ENCODE data around the gene LOC128125822.
"Not testable (repeated sequence)": the region's sequence is repeated elsewhere in the genome, so short reads cannot be mapped to it uniquely, and the experiment has no call there.

Gene LOC128125822

DNA sequence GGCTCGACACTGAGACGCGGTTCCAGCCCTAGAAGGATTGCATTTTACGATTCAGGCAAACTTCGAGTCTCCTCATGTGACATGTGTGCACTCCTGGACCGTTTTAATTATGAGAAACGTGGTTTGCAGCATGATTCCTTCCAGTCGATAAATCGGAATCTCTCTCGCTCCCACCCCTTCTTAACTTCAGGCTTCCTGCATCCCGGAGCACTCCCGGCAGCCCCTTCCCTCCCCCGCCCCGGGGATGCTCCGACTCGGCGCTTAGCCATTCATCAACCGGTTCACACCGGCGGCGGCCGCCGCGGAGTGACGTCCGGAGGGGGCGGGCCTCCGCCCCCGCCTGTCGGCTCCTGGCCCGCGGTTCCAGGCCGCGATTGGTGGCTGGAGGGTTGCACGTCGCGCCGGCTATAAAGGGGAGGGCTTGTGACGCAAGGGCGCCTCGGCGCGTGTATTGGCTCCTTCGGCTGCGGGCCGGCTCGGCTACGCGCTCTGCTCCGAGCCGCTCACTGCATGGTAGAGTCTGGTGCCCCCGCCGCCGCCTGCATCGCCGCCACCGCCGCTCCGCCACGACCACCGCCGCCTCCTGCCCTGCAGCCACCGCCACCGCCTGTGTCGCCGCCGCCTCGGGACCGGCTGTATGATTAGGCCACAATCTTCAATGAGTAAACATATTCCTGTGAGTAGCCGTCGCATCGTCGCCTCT lies at the start of gene LOC128125822, which contains the start of gene PTP4A1:
Gene LOC128125822 (plus strand): TSS at position 437 of the 703 bp plus-strand sequence.
Gene PTP4A1 (plus strand): TSS at position 437 of the 703 bp plus-strand sequence. CDS start 4,401 bp downstream, outside the sequence.
- Histone ChIP-seq H3K9me3 (ENCODE audit: control insufficient read depth, low read length) (no peaks in the 10 kb centered on the region), H3K36me3 (ENCODE audit: control insufficient read depth, insufficient read depth, low read length) (peaks cover 9% of the 10 kb centered on the region), H3K27me3 (replicated peaks; ENCODE audit: control insufficient read depth, insufficient read depth, low read length, poor library complexity, severe bottlenecking) (no peaks in the 10 kb centered on the region), H3K4me1 (ENCODE audit: control insufficient read depth, insufficient read depth, low read length, poor library complexity, severe bottlenecking) (peaks cover 7% of the 10 kb centered on the region), H3K4me3 (ENCODE audit: insufficient read depth, low read depth, low read length, poor library complexity, severe bottlenecking) (peak within 1 kb of the TSS; percentile 92), H3K27ac (ENCODE audit: insufficient read depth, low read length, poor library complexity, severe bottlenecking) (peak within 1 kb of the TSS; percentile 95)
- peak; percentile 95 for DNase-seq

DNA sequence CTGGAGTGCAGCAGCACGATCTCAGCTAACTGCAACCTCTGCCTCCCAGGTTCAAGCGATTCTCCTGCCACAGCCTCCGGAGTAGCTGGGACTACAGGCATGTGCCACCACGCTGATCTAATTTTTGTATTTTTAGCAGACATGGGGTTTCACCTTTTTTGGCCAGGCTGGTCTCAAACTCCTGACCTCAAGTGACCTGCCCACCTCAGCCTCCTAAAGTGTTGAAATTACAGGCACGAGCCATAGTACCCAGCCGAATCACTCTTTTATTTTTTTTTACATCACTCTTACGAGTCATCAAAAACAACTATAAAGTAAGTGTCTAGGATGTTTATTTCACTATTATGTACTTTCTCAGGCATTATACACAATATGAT lies 49.4 kb upstream of the LOC128125822 start:
- H3K9me3 ChIP-seq (ENCODE audit: control insufficient read depth, low read length); H3K4me1 ChIP-seq (ENCODE audit: control insufficient read depth, insufficient read depth, low read length, poor library complexity, severe bottlenecking); H3K27ac ChIP-seq (ENCODE audit: insufficient read depth, low read length, poor library complexity, severe bottlenecking); DNase-seq; H3K36me3 ChIP-seq (ENCODE audit: control insufficient read depth, insufficient read depth, low read length); H3K4me3 ChIP-seq (ENCODE audit: insufficient read depth, low read depth, low read length, poor library complexity, severe bottlenecking); H3K27me3 ChIP-seq (replicated peaks; ENCODE audit: control insufficient read depth, insufficient read depth, low read length, poor library complexity, severe bottlenecking): not testable (repeated sequence)

- Histone ChIP-seq H3K27me3 (replicated peaks; ENCODE audit: control insufficient read depth, insufficient read depth, low read length, poor library complexity, severe bottlenecking) (no peaks in the 10 kb centered on the region), H3K4me3 (ENCODE audit: insufficient read depth, low read depth, low read length, poor library complexity, severe bottlenecking) (no peak overlapping the region), H3K27ac (ENCODE audit: insufficient read depth, low read length, poor library complexity, severe bottlenecking) (no peak overlapping the region), H3K36me3 (ENCODE audit: control insufficient read depth, insufficient read depth, low read length) (no peaks in the 10 kb centered on the region), H3K4me1 (ENCODE audit: control insufficient read depth, insufficient read depth, low read length, poor library complexity, severe bottlenecking) (no peaks in the 10 kb centered on the region), H3K9me3 (ENCODE audit: control insufficient read depth, low read length) (no peaks in the 10 kb centered on the region)
- DNase-seq: no peak
Measured at GRCh38 chr6:63523630-63524029, 48.6 kb upstream of the LOC128125822 start.

- no peaks in the 10 kb centered on the region for H3K36me3 ChIP-seq (ENCODE audit: control insufficient read depth, insufficient read depth, low read length)
- no peak overlapping the region for H3K27ac ChIP-seq (ENCODE audit: insufficient read depth, low read length, poor library complexity, severe bottlenecking)
- no peak overlapping the region for H3K4me3 ChIP-seq (ENCODE audit: insufficient read depth, low read depth, low read length, poor library complexity, severe bottlenecking)
- H3K27me3 ChIP-seq (replicated peaks; ENCODE audit: control insufficient read depth, insufficient read depth, low read length, poor library complexity, severe bottlenecking): no peaks in the 10 kb centered on the region
- H3K9me3 ChIP-seq (ENCODE audit: control insufficient read depth, low read length): no peaks in the 10 kb centered on the region
- peak in 1 of 3 donors; percentile 1 for DNase-seq
- H3K4me1 ChIP-seq (ENCODE audit: control insufficient read depth, insufficient read depth, low read length, poor library complexity, severe bottlenecking): no peaks in the 10 kb centered on the region
Measured at GRCh38 chr6:63525186-63525878, 46.9 kb upstream of the LOC128125822 start.

- no peak for DNase-seq
- Histone ChIP-seq H3K4me1 (ENCODE audit: control insufficient read depth, insufficient read depth, low read length, poor library complexity, severe bottlenecking) (no peaks in the 10 kb centered on the region), H3K4me3 (ENCODE audit: insufficient read depth, low read depth, low read length, poor library complexity, severe bottlenecking) (no peak overlapping the region), H3K27me3 (replicated peaks; ENCODE audit: control insufficient read depth, insufficient read depth, low read length, poor library complexity, severe bottlenecking) (no peaks in the 10 kb centered on the region), H3K9me3 (ENCODE audit: control insufficient read depth, low read length) (no peaks in the 10 kb centered on the region), H3K27ac (ENCODE audit: insufficient read depth, low read length, poor library complexity, severe bottlenecking) (no peak overlapping the region), H3K36me3 (ENCODE audit: control insufficient read depth, insufficient read depth, low read length) (no peaks in the 10 kb centered on the region)
Measured at GRCh38 chr6:63526931-63527330, 45.3 kb upstream of the LOC128125822 start.

DNA sequence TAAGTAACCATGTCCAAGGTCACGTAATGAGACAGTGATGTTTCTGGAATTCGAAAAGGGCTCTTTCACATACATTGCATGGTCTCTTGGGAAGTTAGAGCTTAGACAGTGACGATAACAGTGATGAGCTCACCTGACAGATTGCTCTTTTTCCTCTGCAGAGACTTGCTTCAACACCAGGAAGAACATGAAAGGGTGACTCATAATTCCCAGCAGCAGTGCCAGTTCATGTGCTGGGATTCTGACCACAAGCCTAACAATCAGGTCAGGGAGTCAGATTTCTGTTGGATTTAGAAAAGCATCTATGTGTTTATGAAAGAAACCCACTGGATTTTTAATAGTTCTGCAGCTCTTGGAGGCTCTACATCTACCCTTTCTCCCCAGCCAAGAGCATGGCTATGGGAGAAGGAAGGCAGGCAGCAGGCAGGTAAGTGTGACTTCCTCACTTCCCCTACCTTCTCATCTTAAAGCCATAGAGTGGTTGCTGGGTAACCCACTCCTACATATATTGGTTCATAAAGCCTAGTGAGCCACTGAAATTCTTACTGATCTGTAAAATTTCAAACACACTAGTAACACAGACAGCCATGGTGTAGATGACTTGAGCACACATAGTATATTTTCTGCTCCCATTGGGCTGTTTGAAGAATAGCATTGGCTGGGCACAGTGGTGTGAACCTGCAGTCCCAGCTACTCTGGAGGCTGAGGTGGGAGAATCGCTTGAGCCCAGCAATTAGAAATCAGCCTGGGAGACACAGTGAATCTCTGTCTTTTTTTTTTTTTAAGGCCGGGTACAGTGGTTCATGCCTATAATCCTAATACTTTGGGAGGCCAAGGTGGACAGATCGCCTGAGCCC lies 44.4 kb upstream of the LOC128125822 start:
- Histone ChIP-seq H3K9me3 (ENCODE audit: control insufficient read depth, low read length) (no peaks in the 10 kb centered on the region), H3K27me3 (replicated peaks; ENCODE audit: control insufficient read depth, insufficient read depth, low read length, poor library complexity, severe bottlenecking) (no peaks in the 10 kb centered on the region), H3K36me3 (ENCODE audit: control insufficient read depth, insufficient read depth, low read length) (no peaks in the 10 kb centered on the region), H3K4me1 (ENCODE audit: control insufficient read depth, insufficient read depth, low read length, poor library complexity, severe bottlenecking) (no peaks in the 10 kb centered on the region), H3K27ac (ENCODE audit: insufficient read depth, low read length, poor library complexity, severe bottlenecking) (no peak overlapping the region), H3K4me3 (ENCODE audit: insufficient read depth, low read depth, low read length, poor library complexity, severe bottlenecking) (no peak overlapping the region)
- no peak for DNase-seq

DNA sequence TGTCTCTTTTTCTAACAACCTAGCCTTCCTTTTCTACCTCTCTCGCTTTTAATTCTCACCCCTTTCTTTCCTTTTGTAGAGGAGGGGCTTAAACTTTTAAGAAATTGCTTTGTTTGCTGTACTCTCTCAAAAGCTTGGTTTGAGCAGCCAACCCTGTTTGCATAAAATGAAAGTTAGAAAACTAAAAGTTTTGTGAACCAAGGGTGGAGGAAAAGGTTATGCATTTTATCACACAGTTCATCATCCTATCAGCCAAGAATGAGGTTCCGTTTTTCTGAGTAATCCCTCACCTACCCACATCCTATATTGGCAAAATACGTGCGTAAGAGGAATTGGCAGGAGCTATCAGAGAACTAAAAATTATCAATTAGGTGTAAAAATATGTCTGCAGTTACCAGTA lies 42.8 kb upstream of the LOC128125822 start:
- H3K4me3 ChIP-seq (ENCODE audit: insufficient read depth, low read depth, low read length, poor library complexity, severe bottlenecking): no peak overlapping the region
- H3K27ac ChIP-seq (ENCODE audit: insufficient read depth, low read length, poor library complexity, severe bottlenecking): no peak overlapping the region

GRCh38 chr6:63530182-63530581 lies 42.1 kb upstream of the LOC128125822 start:
- H3K27ac ChIP-seq (ENCODE audit: insufficient read depth, low read length, poor library complexity, severe bottlenecking): no peak overlapping the region
- H3K36me3 ChIP-seq (ENCODE audit: control insufficient read depth, insufficient read depth, low read length): no peaks in the 10 kb centered on the region
- no peaks in the 10 kb centered on the region for H3K9me3 ChIP-seq (ENCODE audit: control insufficient read depth, low read length)
- H3K4me1 ChIP-seq (ENCODE audit: control insufficient read depth, insufficient read depth, low read length, poor library complexity, severe bottlenecking): no peaks in the 10 kb centered on the region
- no peaks in the 10 kb centered on the region for H3K27me3 ChIP-seq (replicated peaks; ENCODE audit: control insufficient read depth, insufficient read depth, low read length, poor library complexity, severe bottlenecking)
- H3K4me3 ChIP-seq (ENCODE audit: insufficient read depth, low read depth, low read length, poor library complexity, severe bottlenecking): no peak overlapping the region
- no peak for DNase-seq

More for the DNA sequence above, 42.8 kb upstream of the LOC128125822 start:
- Histone ChIP-seq H3K4me1 (ENCODE audit: control insufficient read depth, insufficient read depth, low read length, poor library complexity, severe bottlenecking) (no peaks in the 10 kb centered on the region), H3K27me3 (replicated peaks; ENCODE audit: control insufficient read depth, insufficient read depth, low read length, poor library complexity, severe bottlenecking) (no peaks in the 10 kb centered on the region), H3K36me3 (ENCODE audit: control insufficient read depth, insufficient read depth, low read length) (no peaks in the 10 kb centered on the region), H3K9me3 (ENCODE audit: control insufficient read depth, low read length) (no peaks in the 10 kb centered on the region)
- DNase-seq: no peak

GRCh38 chr6:63530991-63531390 lies 41.3 kb upstream of the LOC128125822 start:
- no peak for DNase-seq
- Histone ChIP-seq H3K4me3 (ENCODE audit: insufficient read depth, low read depth, low read length, poor library complexity, severe bottlenecking) (no peak overlapping the region), H3K9me3 (ENCODE audit: control insufficient read depth, low read length) (no peaks in the 10 kb centered on the region), H3K27ac (ENCODE audit: insufficient read depth, low read length, poor library complexity, severe bottlenecking) (no peak overlapping the region), H3K36me3 (ENCODE audit: control insufficient read depth, insufficient read depth, low read length) (no peaks in the 10 kb centered on the region), H3K27me3 (replicated peaks; ENCODE audit: control insufficient read depth, insufficient read depth, low read length, poor library complexity, severe bottlenecking) (no peaks in the 10 kb centered on the region), H3K4me1 (ENCODE audit: control insufficient read depth, insufficient read depth, low read length, poor library complexity, severe bottlenecking) (no peaks in the 10 kb centered on the region)
